GM12878 (cell line): Measurements from ENCODE around the gene SEMA3D.

Experiments
- MYC ChIP-seq: IDR thresholded peaks from 2 replicates; pipeline ENCODE4 v1.6.1; 2011; ENCODE audit warnings: mild to moderate bottlenecking, low read length, moderate library complexity, inconsistent platforms; ENCODE audit not compliant: insufficient read depth, insufficient replicate concordance, insufficient read length, severe bottlenecking
- POLR2A ChIP-seq: IDR thresholded peaks from 2 replicates; pipeline ENCODE4 v1.6.1; 2011; ENCODE audit warnings: low read depth, mild to moderate bottlenecking, low read length
- POLR2AphosphoS5 ChIP-seq: IDR thresholded peaks from 2 replicates; pipeline ENCODE4 v1.6.1; 2011; ENCODE audit warnings: mild to moderate bottlenecking, low read length, inconsistent platforms
- TF ChIP-seq, protein P1 (sequence below): IDR thresholded peaks from 2 replicates; pipeline ENCODE4 v1.6.1; 2011; ENCODE audit warnings: low read depth, mild to moderate bottlenecking, low read length, moderate library complexity, borderline replicate concordance; ENCODE audit errors: extremely low read depth
- TF ChIP-seq, protein P2 (sequence below), 3 experiments: IDR thresholded peaks in 2 of 3; conservative IDR thresholded peaks in 1 of 3; 2 replicates each; pipeline ENCODE4 v1.5.1; 2011; ENCODE audit warnings: low read depth in 3 of 3, low read length in 3 of 3, mild to moderate bottlenecking in 3 of 3, control low read depth in 2 of 3, moderate library complexity in 2 of 3, inconsistent platforms in 1 of 3, mixed read lengths in 1 of 3; ENCODE audit not compliant: control insufficient read depth in 2 of 3, insufficient read depth in 1 of 3; ENCODE audit errors: extremely low read depth in 1 of 3
- TF ChIP-seq, protein P3 (sequence below): fragments of 150-350 bp; IDR thresholded peaks from 2 replicates; pipeline ENCODE4 v1.6.1; 2014; ENCODE audit warnings: mild to moderate bottlenecking, low read depth, low read length
- TF ChIP-seq, protein P4 (sequence below): IDR thresholded peaks from 2 replicates; pipeline ENCODE4 v1.6.1; 2011; ENCODE audit warnings: low read depth, low read length, improper control_type of control experiment, borderline replicate concordance

DNA sequence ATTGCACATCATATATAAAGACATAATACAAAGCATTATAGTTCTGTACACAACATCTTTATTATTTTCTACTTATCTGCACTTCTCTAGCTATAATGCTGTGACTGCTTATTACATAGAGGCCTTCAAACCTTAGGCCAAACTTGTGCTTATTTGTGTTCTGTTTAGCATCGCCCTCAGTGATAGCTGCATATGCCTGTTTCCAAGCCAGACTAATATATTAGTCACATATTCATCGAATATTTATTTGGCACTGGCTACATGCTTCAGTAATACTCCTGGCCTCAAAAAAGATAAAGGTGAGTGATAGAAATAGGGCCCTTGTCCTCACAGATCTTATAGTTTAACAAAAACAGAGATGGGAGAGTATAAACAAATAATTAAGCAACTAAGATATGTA is 30.2 kb upstream of the SEMA3D start:
- TF ChIP-seq, protein P1, sequence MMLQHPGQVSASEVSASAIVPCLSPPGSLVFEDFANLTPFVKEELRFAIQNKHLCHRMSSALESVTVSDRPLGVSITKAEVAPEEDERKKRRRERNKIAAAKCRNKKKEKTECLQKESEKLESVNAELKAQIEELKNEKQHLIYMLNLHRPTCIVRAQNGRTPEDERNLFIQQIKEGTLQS = no peak
- TF ChIP-seq POLR2A = no peak
- TF ChIP-seq, protein P2, sequence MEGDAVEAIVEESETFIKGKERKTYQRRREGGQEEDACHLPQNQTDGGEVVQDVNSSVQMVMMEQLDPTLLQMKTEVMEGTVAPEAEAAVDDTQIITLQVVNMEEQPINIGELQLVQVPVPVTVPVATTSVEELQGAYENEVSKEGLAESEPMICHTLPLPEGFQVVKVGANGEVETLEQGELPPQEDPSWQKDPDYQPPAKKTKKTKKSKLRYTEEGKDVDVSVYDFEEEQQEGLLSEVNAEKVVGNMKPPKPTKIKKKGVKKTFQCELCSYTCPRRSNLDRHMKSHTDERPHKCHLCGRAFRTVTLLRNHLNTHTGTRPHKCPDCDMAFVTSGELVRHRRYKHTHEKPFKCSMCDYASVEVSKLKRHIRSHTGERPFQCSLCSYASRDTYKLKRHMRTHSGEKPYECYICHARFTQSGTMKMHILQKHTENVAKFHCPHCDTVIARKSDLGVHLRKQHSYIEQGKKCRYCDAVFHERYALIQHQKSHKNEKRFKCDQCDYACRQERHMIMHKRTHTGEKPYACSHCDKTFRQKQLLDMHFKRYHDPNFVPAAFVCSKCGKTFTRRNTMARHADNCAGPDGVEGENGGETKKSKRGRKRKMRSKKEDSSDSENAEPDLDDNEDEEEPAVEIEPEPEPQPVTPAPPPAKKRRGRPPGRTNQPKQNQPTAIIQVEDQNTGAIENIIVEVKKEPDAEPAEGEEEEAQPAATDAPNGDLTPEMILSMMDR (IDR thresholded peaks at IDR 0.05 in 2 of 3, conservative IDR thresholded peaks at IDR 0.05 in 1 of 3; ENCODE audit: control insufficient read depth in 2 of 3, extremely low read depth in 1 of 3, insufficient read depth in 1 of 3, low read depth in 3 of 3, low read length in 3 of 3) = no peak
- TF ChIP-seq, protein P3, sequence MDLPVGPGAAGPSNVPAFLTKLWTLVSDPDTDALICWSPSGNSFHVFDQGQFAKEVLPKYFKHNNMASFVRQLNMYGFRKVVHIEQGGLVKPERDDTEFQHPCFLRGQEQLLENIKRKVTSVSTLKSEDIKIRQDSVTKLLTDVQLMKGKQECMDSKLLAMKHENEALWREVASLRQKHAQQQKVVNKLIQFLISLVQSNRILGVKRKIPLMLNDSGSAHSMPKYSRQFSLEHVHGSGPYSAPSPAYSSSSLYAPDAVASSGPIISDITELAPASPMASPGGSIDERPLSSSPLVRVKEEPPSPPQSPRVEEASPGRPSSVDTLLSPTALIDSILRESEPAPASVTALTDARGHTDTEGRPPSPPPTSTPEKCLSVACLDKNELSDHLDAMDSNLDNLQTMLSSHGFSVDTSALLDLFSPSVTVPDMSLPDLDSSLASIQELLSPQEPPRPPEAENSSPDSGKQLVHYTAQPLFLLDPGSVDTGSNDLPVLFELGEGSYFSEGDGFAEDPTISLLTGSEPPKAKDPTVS = no peak
- no peak for TF ChIP-seq MYC
- TF ChIP-seq POLR2AphosphoS5 = no peak
- TF ChIP-seq, protein P4, sequence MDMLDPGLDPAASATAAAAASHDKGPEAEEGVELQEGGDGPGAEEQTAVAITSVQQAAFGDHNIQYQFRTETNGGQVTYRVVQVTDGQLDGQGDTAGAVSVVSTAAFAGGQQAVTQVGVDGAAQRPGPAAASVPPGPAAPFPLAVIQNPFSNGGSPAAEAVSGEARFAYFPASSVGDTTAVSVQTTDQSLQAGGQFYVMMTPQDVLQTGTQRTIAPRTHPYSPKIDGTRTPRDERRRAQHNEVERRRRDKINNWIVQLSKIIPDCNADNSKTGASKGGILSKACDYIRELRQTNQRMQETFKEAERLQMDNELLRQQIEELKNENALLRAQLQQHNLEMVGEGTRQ = no peak
